Vagina (tissue), 2 donors: ENCODE results near the gene RANBP10. TPM values are rescaled to one million over a fixed set of nuclear protein-coding genes. Genes with fewer than 3 reads are reported as not detected.

Source experiments
- DNase-seq, 2 donors: peaks; one replicate each; pipeline ENCODE4 v3.0.0-alpha.2; 2017; ENCODE audit errors: extremely low spot score in 2 of 2
- H3K27ac ChIP-seq: fragments of 200-600 bp; sonication (generic); one replicate; pipeline ENCODE4 v1.5.1; 2019
- H3K27me3 ChIP-seq: fragments of 200-600 bp; sonication (generic); one replicate; pipeline ENCODE4 v1.5.1; 2019
- H3K36me3 ChIP-seq, 2 donors: fragments of 200-600 bp; sonication (generic); one replicate each; pipeline ENCODE4 v1.5.1; 2017 to 2019
- H3K4me1 ChIP-seq: fragments of 200-600 bp; sonication (generic); one replicate; pipeline ENCODE4 v1.5.1; 2019
- H3K4me3 ChIP-seq, 2 donors: fragments of 200-600 bp; sonication (generic); 1 replicate in 1 of 2; 2 replicates in 1 of 2; pipeline ENCODE4 v1.5.1; 2016 to 2019
- H3K9me3 ChIP-seq: fragments of 200-600 bp; sonication (generic); one replicate; pipeline ENCODE4 v1.5.1; 2019
- CTCF ChIP-seq, 3 experiments: fragments of 450-650 bp in 2 of 3; fragments of 200-600 bp in 1 of 3; sonication (generic) in 1 of 3; IDR thresholded peaks; one replicate each; pipeline ENCODE4 v1.5.1; 2017 to 2019; ENCODE audit warnings: antibody characterized with exemption in 3 of 3, mild to moderate bottlenecking in 2 of 3, moderate library complexity in 2 of 3
- POLR2A ChIP-seq, 2 donors: fragments of 450-650 bp; IDR thresholded peaks; one replicate each; pipeline ENCODE4 v1.6.1; 2017; ENCODE audit warnings: antibody characterized with exemption in 2 of 2, mild to moderate bottlenecking in 2 of 2, moderate library complexity in 2 of 2
- POLR2AphosphoS5 ChIP-seq, 2 donors: sonication (generic); formaldehyde crosslinking; IDR thresholded peaks; one replicate each; pipeline ENCODE4 v1.9.0; 2017; ENCODE audit warnings: antibody characterized with exemption in 2 of 2, mild to moderate bottlenecking in 2 of 2, low read depth in 1 of 2; ENCODE audit not compliant: insufficient read depth in 1 of 2
- intact Hi-C: fragments of 100-400 bp; cut with DNase I; formaldehyde crosslinking; loops from one replicate; pipeline ENCODE4 v1.15.1; 2023
- total RNA-seq: library from RNA; depleted of rRNA; stranded (reverse); fragments of >200 nt; gene quantifications from one replicate; pipeline ENCODE4 v1.2.3, GENCODE V29; 2016

Gene RANBP10
- total RNA-seq, 1 donor from 2014 or later: 17.9 TPM

GRCh38 chr16:67833030-67833414 is 26.7 kb upstream of the RANBP10 start:
- intact Hi-C loops: no loop called here
- Histone ChIP-seq H3K4me1 (peaks cover 20% of the 10 kb centered on the region), H3K9me3 (no peaks in the 10 kb centered on the region), H3K36me3 (peaks cover 0 to 32% of the 10 kb centered on the region in 2 donors), H3K4me3 (peak overlapping the region; percentile 64 to 70), H3K27me3 (no peaks in the 10 kb centered on the region), H3K27ac (peak overlapping the region; percentile 24)
- DNase-seq: no peak
- TF ChIP-seq POLR2A (IDR thresholded peaks at IDR 0.05): no peak
- TF ChIP-seq CTCF (IDR thresholded peaks at IDR 0.05): no peak
- TF ChIP-seq POLR2AphosphoS5 (IDR thresholded peaks at IDR 0.05; ENCODE audit: insufficient read depth in 1 of 2, low read depth in 1 of 2): no peak

GRCh38 chr16:67828651-67829050 is 22.3 kb upstream of the RANBP10 start:
- peaks cover 0 to 43% of the 10 kb centered on the region in 2 donors for H3K36me3 ChIP-seq
- no peaks in the 10 kb centered on the region for H3K9me3 ChIP-seq
- intact Hi-C loops: no loop called here
- no peak overlapping the region for H3K4me3 ChIP-seq
- peaks cover 13% of the 10 kb centered on the region for H3K4me1 ChIP-seq
- DNase-seq: no peak
- no peaks in the 10 kb centered on the region for H3K27me3 ChIP-seq
- no peak overlapping the region for H3K27ac ChIP-seq
- TF ChIP-seq POLR2AphosphoS5 (IDR thresholded peaks at IDR 0.05; ENCODE audit: insufficient read depth in 1 of 2, low read depth in 1 of 2): no peak
- TF ChIP-seq CTCF (IDR thresholded peaks at IDR 0.05): no peak
- TF ChIP-seq POLR2A (IDR thresholded peaks at IDR 0.05): no peak

DNA sequence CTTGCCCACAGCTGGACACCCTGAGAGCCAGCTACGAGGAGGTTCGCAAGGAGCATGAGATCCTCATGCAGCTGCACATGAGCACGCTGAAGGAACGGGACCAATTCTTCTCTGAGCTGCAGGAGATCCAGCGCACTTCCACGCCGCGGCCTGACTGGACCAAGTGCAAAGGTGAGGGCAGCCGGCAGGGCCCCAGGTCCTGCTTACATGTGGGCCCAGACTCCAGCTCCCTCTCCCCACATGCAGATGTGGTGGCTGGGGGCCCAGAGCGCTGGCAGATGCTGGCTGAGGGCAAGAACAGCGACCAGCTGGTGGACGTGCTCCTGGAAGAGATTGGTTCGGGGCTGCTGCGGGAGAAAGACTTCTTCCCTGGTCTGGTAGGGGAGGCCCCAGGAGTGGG is 19.5 kb upstream of the RANBP10 start:
- Histone ChIP-seq H3K4me1 (no peaks in the 10 kb centered on the region), H3K4me3 (no peak overlapping the region), H3K9me3 (no peaks in the 10 kb centered on the region), H3K27ac (no peak overlapping the region), H3K36me3 (peaks cover 0 to 29% of the 10 kb centered on the region in 2 donors), H3K27me3 (no peaks in the 10 kb centered on the region)
- TF ChIP-seq CTCF (IDR thresholded peaks at IDR 0.05): no peak
- TF ChIP-seq POLR2A (IDR thresholded peaks at IDR 0.05): no peak
- TF ChIP-seq POLR2AphosphoS5 (IDR thresholded peaks at IDR 0.05; ENCODE audit: insufficient read depth in 1 of 2, low read depth in 1 of 2): no peak
- no peak for DNase-seq
- intact Hi-C loops: no loop called here

DNA sequence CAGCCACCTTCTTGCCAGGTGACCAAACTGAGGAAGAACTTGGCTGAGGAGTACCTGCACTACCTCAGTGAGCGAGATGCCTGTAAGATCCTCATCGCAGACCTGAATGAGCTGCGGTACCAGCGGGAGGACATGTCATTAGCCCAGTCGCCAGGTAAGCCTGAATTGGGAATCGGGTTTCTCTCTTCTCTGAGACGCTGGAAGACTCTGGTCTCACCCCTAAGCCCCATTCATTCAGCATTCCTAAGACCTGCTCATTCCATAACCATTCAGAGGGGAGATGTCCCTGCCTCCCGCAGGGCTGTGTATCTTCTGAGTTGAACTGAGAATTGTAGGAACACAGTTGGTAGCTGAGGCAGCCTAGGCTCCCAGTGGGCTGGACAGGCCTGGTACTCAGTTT is 18.8 kb upstream of the RANBP10 start:
- intact Hi-C loops: no loop called here

More for the DNA sequence above, 18.8 kb upstream of the RANBP10 start:
- Histone ChIP-seq H3K27ac (no peak overlapping the region), H3K4me3 (no peak overlapping the region), H3K27me3 (no peaks in the 10 kb centered on the region), H3K36me3 (peaks cover 0 to 21% of the 10 kb centered on the region in 2 donors), H3K9me3 (no peaks in the 10 kb centered on the region), H3K4me1 (no peaks in the 10 kb centered on the region)
- TF ChIP-seq POLR2AphosphoS5 (IDR thresholded peaks at IDR 0.05; ENCODE audit: insufficient read depth in 1 of 2, low read depth in 1 of 2) (no peak), POLR2A (IDR thresholded peaks at IDR 0.05) (no peak), CTCF (IDR thresholded peaks at IDR 0.05) (no peak)
- DNase-seq: no peak
